GM18526 (cell line): ENCODE results near the gene GSG1.

Source experiments
- POLR2A ChIP-seq: IDR thresholded peaks from 3 replicates; pipeline ENCODE4 v1.6.1; 2011; ENCODE audit not compliant: insufficient read length; ENCODE audit errors: extremely low read depth

GSG1 gene

DNA sequence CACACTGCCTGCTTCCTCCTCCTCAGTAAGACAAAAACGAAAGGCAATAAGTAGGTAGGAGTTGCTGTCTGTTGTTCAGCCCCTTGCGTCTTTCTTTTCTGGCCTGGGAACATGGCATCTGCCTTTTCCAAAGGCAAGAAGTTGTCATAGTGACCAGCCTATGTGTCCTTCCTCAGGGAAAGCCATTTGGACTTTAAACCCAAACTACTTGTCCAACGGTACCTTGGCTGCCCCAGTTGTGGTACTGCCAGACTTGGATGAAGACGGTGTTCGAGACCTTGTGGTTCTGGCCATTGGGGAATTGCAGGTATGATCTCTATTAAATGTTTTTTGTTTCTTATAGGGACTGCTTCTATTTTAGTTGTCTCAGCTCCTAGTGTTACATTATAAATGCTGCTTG lies 40.8 kb downstream of the GSG1 start:
- TF ChIP-seq POLR2A = no peak

DNA sequence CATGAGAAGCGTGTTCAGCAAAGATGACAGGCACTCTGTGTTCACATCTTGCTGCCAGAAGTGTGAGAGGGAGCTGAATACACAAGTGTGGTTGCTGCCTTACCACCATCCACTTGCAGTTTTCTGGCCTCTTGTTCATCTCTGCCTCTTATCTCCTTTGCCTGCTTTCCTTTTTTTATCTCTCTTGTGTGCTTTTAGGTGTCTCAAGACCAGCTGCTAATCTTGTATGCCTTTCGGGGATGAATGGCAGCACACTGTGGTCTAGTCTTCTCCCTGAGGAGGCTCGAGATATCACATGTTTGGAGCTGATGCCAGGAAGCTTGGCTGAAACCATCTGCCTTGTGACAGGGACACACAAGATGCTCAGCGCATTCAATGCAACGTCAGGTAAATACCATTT lies 42.1 kb downstream of the GSG1 start:
- no peak for TF ChIP-seq POLR2A

DNA sequence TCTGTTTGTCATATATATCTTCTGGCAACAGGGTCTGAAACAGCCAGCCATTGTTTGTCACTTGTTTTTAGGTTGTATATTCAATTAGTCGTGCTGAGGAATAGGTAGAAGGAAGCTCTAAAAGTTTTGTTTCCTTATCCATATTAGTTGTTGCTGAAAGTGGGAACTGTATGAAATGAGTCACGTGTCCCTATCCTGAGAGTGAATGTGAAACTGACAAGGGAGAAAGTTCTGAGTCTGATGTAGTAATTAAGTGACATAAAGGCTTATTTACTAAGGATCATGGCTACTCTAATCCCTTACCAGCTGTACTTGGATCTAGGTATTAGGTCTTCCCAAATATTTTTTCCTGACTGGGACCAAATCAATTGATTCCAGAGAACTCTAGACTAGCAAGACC lies 42.9 kb downstream of the GSG1 start:
- TF ChIP-seq POLR2A = no peak

DNA sequence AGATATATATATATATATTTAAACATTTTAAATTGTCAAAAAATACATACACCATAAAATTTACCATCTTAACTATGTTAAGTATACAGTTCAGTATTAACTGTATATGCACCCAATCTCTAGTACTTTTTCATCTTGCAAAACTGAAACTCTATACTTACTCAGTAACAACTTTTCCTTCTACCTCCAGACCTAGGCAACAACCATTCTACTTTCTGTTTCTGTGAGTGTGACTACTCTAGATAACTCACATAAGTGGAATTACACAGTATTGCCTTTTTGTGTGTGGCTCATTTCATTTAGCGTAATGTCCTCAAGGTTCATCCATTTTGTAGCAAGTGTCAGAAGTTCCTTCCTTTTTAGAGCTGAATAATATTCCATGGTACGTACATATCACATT lies 51.0 kb downstream of the GSG1 start:
- no peak for TF ChIP-seq POLR2A

DNA sequence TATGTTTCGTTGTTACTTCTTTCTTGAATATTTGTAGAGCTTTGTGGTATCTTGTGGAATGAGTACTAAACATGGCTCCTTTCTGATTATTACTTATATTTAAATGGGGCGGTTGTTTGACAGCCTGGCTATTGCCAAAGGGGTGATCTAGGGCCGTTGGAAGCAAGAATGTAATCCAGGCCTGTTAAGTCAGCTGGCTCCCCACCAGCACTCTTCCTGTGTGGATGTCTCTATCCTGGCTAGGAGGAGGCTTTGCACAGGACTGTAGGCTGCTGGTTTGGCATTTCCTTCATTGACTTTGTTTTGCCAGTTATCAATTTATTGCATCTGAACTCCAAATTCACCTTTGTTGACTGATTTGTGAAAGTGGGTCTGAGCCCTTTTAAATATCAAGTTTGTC lies 53.7 kb downstream of the GSG1 start:
- TF ChIP-seq POLR2A = no peak

DNA sequence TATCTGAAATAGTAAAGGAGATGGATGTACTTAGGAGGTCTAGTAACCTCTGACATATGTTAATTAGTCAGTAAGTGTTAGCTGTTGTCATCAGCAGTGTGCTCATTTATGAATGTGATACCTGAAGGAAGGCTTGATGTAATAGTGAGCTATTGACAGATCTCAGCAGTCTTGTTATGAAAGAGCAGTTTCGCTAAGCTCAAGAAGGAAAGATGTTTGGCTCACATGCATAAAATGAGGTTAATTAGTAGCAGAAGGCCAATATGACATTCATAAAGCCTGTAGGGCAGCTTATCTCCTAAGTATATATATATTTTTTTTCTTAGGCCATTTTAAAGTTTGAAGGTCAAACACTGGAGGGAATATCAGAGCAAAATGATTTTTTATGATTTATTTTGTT lies 56.5 kb downstream of the GSG1 start:
- TF ChIP-seq POLR2A = no peak

DNA sequence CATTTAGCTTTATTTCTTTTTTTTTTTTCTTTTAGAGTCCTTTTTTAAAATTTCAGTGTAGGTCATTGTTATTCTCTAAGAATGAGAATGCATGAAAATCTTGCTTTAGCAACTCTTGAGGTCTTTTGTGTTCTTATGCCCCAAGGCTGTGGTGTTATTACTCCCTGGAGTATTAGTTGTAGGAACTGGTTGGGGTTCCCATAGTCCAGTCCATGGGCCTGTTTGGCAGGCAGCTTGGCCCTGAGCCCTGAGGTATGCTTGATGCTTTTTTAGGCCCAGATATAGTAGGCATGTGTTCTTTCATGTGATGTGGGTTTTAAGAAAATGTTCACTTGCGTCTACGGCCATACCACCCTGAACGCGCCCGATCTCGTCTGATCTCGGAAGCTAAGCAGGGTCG lies 57.7 kb downstream of the GSG1 start:
- no peak for TF ChIP-seq POLR2A

DNA sequence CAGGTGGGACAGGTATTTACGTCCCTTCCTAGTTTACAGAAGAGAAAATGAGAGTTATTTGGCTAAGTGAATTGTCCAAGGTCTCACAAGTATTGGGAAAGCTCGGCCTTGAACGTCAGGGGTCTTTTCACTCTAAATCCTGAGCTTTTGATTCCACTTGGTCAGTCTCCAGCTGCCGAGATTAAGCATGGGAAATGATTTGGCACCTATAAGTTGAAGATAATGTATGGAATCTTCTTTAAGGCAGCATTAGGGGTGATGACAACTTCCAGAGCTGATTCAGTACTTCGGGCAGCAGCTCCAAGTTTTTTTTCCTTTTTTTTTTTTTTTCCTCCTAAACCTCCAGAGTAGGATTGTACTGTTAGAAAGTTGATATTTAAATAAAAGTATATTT lies 58.6 kb downstream of the GSG1 start:
- TF ChIP-seq POLR2A = no peak

DNA sequence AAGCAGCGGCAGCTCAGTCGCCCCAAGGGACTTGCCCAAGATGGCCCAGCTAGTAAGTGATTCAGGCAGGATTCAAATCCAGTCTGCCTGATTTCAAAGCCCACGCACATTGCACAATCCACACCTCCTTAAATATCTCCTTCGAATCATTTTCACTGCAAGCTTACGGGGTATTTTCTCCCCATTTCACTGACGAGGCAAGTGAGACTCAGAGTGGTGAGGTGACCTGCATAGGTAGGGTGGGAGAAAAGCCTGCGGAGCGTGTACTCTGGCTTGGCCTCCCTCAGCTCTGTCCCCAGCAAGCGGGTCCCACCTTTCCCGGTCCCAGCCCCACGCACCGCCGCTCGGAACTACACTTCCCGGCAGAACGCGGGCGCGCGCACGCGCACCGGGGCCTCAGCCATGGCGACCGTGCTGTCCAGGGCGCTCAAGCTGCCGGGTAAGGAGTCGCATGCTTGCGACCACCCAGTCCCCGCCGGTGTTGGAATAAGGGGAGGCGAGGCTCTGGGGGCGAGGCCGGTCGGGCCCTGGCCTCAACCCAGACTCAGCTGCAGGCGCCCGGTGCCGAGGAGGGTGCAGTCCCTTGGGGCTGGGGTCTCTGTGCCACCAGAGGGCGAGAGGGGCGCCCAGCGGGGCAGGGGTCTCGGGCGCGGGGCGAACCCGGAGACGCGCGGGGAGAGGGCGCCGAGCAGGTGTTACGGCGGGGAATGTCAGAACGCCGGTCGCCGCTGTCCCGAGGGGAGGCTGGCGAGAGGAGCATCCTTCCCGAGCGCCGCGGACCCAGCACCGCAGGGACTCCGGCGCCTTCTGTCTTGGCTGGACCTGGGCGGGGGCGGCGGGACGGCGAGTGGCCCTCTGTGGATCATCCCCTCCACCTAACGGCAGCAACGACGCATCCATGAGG lies 59.2 kb downstream of the GSG1 start, which contains the start of gene FAM234B:
Gene FAM234B, plus strand, starts transcription at position 380 of the 904 bp plus-strand sequence. Its CDS starts 23 bp downstream, at position 403.
- peak; percentile 55 for TF ChIP-seq POLR2A

DNA sequence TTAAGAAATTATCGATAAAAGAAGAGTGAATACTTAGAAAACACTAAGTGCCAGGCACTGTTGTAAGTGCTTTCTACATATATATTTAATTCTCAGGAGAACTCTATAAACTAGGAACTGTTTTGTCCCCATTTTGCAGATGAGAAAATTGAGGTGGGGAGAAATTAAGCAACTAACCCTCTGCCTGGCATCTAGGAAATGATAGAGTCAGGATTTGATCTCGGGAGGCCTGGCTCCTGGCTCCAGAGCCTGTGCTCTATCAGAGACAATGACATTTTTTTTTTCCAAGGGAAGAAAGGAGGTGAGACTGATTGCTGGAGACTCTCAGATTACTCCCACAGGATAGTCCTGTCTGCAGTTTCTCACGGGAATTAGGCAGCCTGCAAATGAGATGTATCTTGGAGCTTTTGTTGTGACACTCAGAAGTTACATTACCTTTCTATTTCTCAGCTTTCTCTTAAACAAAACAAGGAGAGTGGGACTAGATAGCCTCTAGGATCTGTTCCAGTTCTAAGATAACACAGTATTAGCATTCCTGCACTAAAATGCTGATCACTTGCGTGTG lies 60.7 kb downstream of the GSG1 start:
- no peak for TF ChIP-seq POLR2A

DNA sequence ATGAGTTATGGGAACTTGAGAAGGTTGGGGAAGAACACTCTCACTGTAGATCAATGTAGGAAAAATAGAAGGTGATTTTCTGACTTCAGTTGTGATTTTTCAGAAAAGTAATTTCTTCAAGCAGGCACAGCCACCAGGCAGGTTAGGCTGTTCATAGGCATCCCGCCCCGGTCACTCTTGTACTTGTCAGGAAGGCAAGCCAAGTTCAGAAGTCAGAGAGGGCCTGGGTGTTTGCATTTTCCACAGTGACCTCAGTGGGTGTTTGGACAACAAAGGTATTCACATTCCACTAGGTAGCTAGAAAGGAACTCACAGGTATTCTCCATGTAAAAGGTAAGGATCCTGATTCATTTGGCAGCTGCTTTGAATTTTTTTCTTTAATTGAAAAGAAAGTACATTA lies 62.2 kb downstream of the GSG1 start:
- no peak for TF ChIP-seq POLR2A

DNA sequence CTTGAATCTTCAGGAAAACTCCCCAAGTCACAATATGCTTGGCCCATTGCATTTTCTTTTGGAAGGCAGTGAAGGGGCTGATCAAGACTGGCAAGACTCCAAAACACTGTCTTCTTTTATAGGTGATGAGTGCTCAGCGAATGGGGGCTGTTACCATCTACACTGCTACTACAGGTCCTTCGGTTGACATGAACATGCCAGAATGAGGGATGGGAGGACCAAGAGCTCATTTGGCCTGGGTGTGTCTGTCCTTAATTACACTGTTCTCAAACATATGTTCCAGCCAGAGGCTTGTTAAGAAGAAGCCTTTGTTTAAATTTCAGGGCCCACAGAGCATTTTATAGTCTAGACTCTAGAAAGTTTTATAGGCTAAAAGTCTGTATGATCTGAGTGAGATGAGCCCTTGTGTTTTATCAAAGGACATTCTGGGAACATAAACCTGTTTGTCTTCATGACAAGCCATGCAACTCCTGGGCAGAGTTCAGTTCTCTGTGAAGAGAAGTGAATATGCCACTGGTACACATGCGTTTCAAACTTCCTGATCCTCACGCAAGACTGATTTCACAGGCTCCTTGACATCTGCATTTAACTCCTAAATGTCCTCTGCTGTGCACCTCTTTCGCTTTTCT lies 64.0 kb downstream of the GSG1 start:
- TF ChIP-seq POLR2A = no peak

DNA sequence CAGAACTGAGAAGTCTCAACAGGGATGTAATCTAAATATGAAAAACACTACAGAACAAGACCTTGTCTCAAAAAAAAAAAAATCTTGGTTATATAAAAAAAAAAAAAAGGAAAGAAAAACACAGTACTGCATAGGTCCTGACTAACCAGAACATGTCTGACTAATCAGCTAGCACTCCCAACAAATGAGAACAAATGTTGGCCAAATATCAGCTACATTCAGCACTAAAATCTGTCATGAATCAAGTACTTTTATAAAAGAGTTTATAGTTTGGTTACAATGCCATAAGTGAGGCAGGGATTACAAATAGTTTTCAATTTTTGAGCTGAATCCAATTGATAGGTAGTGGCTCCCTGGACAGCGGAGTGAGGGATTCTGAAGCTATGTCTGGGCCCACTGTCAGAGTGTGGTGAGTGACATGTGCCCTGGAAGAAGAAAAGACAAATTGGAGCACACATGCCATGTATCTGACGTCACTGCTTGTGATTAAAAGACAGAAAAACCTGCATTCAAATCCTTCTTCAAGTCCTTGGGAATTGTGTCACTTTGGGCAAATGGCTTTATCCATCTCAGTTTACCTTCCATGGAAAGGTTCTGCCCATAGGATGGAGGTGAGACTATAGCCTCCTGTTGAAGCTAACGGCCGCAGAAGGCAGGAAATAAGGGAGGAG lies 64.8 kb downstream of the GSG1 start:
- TF ChIP-seq POLR2A = no peak

DNA sequence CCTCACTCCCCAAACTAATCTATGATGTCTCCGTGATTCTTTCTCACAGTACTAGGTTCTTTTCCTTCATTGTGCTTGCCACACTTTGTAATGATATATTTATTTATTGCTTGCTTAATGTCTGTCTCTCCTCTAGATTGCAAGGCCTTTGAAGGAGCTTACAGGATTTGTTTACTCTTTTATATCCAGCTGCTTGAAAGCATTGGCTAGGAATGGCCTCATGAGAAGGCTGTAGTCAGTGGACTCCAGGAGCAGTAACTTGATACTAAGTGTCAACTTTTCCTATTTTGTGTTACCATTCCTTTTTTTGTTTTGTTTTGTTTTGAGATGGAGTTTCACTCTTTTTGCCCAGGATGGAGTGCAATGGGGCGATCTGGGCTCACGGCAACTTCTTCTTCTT lies 66.6 kb downstream of the GSG1 start:
- TF ChIP-seq POLR2A = no peak
